WI38 (cell line): ENCODE results near the gene CERS1.

Source experiments
- H3K4me3 ChIP-seq: 2 replicates; pipeline ENCODE4 v1.5.1; 2011; ENCODE audit warnings: low read depth, mild to moderate bottlenecking, control low read depth, low read length
- TF ChIP-seq, protein P1 (sequence below): IDR thresholded peaks from 2 replicates; pipeline ENCODE4 v1.5.1; 2012; ENCODE audit warnings: low read depth, mild to moderate bottlenecking, control low read depth, low read length

CERS1 gene

DNA sequence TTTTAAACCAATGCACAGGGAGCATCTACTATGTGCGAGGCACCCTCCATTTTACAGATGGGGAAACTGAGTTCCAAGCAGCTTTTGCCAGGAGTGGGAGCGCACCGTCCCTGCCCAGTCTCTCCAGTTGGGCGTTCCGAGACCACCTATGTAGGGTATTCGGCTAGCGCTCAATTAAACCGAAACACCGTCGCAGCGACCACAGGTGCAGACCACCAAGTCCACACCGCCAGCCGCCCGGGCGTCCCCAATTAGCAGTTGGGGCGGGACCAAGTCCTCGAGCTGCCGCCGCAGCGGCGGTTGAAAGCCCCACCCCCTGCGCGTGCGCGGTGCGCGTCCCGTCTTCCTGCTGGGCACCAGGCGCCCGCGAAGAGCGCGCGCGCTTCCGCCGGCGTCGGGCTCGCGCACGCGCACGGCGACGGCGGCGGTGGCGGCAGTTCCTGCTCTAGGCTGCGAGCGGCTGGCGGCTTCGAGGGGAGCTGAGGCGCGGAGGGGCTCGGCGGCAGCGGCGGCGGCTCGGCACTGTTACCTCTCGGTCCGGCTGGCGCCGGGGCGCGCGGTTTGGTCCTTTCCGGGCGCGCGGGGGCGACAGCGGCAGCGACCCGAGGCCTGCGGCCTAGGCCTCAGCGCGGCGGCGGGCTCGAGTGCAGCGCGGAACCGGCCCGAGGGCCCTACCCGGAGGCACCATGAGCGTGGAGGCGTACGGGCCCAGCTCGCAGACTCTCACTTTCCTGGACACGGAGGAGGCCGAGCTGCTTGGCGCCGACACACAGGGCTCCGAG is 64.2 kb downstream of the CERS1 start, which contains the start of gene UPF1:
Gene UPF1 (plus strand): TSS at position 436 of the 782 bp plus-strand sequence. CDS start 251 bp downstream, at position 687.
- TF ChIP-seq, protein P1, sequence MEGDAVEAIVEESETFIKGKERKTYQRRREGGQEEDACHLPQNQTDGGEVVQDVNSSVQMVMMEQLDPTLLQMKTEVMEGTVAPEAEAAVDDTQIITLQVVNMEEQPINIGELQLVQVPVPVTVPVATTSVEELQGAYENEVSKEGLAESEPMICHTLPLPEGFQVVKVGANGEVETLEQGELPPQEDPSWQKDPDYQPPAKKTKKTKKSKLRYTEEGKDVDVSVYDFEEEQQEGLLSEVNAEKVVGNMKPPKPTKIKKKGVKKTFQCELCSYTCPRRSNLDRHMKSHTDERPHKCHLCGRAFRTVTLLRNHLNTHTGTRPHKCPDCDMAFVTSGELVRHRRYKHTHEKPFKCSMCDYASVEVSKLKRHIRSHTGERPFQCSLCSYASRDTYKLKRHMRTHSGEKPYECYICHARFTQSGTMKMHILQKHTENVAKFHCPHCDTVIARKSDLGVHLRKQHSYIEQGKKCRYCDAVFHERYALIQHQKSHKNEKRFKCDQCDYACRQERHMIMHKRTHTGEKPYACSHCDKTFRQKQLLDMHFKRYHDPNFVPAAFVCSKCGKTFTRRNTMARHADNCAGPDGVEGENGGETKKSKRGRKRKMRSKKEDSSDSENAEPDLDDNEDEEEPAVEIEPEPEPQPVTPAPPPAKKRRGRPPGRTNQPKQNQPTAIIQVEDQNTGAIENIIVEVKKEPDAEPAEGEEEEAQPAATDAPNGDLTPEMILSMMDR: no peak
- H3K4me3 ChIP-seq: peak within 1 kb of the TSS; percentile 87

DNA sequence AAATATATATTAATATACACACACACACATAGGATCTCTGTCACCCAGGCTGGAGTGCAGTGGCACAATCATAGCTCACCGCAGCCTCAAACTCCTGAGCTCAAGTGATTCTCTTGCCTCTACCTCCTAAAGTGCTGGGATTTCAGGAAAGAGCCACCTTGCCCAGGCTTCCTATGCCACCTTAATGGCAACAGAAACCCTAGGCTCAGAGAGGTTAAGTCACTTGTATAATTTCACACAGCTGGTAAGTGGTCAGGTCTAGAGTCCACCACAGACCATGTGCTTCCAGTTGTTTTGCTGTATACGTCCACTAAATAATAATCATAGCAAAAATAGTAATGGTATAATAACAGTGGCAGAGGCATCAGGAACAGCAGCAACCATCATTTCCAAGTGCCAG is 65.5 kb downstream of the CERS1 start:
- TF ChIP-seq, protein P1: no peak
- H3K4me3 ChIP-seq: no peak overlapping the region

DNA sequence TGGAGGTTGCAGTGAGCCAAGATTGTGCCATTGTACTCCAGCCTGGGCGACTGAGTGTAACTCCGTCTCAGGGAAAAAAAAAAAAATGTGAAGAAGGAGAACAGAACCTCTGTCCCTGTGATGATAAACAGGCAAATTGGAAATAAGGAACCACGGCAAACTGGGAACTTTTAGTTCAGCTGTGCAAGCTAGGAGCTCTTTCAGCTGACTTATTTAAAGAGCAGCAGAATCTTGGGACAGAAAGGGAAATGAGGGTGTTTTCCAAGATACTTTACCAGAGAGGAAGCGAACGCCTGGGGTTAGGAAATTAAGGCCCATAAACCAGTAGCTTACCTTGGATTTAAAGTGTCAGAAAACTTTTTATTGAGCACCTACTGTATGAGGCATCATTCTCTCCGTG is 67.2 kb downstream of the CERS1 start:
- TF ChIP-seq, protein P1: no peak
- H3K4me3 ChIP-seq: no peak overlapping the region
